Natural killer cell treated with Interleukin-12 subunit alpha and Interleukin-12 subunit beta and Interleukin-15 and Interleukin-18, amount 100 ng/mL, for 72 hours (primary cell): Measurements from ENCODE around the gene NUP160. TPM values are rescaled to one million over a fixed set of nuclear protein-coding genes. Genes with fewer than 3 reads are reported as not detected.
"Not testable (repeated sequence)": the region's sequence is repeated elsewhere in the genome, so short reads cannot be mapped to it uniquely, and the experiment has no call there.

Experiments
- ATAC-seq, 2 donors: fragments of 150-1000 bp; cut with Tn5 transposase in 1 of 2; sonication (Bioruptor Pico), chemical (Tn5 transposase) in 1 of 2; 2 replicates each; pipeline ENCODE4 v1.10.0; 2021
- DNase-seq: peaks from one replicate; pipeline ENCODE4 v3.0.0; 2022; ENCODE audit warnings: low spot score
- H3K27ac Mint-ChIP-seq, 2 donors: 1 replicate in 1 of 2; 2 replicates in 1 of 2; pipeline ENCODE4 v1.8.0; 2022; ENCODE audit warnings: mixed read lengths in 2 of 2, mild to moderate bottlenecking in 1 of 2, moderate library complexity in 1 of 2
- H3K27me3 Mint-ChIP-seq, 2 donors: 1 replicate in 1 of 2; 2 replicates in 1 of 2; pipeline ENCODE4 v1.8.0; 2022; ENCODE audit warnings: mixed read lengths in 2 of 2
- H3K36me3 Mint-ChIP-seq: one replicate; pipeline ENCODE4 v1.8.0; 2022; ENCODE audit warnings: mixed read lengths
- H3K4me1 Mint-ChIP-seq, 2 donors: 1 replicate in 1 of 2; 2 replicates in 1 of 2; pipeline ENCODE4 v1.8.0; 2022; ENCODE audit warnings: low read depth in 2 of 2, mixed read lengths in 2 of 2, mild to moderate bottlenecking in 1 of 2
- H3K4me3 Mint-ChIP-seq: one replicate; pipeline ENCODE4 v1.8.0; 2022; ENCODE audit warnings: mixed read lengths
- H3K9me3 Mint-ChIP-seq: 2 replicates; pipeline ENCODE4 v1.8.0; 2022; ENCODE audit warnings: mixed read lengths
- total RNA-seq, 2 donors: library from RNA; stranded (reverse); gene quantifications; one replicate each; pipeline ENCODE4 v1.2.3, GENCODE V29; 2022

NUP160 gene, protein sequence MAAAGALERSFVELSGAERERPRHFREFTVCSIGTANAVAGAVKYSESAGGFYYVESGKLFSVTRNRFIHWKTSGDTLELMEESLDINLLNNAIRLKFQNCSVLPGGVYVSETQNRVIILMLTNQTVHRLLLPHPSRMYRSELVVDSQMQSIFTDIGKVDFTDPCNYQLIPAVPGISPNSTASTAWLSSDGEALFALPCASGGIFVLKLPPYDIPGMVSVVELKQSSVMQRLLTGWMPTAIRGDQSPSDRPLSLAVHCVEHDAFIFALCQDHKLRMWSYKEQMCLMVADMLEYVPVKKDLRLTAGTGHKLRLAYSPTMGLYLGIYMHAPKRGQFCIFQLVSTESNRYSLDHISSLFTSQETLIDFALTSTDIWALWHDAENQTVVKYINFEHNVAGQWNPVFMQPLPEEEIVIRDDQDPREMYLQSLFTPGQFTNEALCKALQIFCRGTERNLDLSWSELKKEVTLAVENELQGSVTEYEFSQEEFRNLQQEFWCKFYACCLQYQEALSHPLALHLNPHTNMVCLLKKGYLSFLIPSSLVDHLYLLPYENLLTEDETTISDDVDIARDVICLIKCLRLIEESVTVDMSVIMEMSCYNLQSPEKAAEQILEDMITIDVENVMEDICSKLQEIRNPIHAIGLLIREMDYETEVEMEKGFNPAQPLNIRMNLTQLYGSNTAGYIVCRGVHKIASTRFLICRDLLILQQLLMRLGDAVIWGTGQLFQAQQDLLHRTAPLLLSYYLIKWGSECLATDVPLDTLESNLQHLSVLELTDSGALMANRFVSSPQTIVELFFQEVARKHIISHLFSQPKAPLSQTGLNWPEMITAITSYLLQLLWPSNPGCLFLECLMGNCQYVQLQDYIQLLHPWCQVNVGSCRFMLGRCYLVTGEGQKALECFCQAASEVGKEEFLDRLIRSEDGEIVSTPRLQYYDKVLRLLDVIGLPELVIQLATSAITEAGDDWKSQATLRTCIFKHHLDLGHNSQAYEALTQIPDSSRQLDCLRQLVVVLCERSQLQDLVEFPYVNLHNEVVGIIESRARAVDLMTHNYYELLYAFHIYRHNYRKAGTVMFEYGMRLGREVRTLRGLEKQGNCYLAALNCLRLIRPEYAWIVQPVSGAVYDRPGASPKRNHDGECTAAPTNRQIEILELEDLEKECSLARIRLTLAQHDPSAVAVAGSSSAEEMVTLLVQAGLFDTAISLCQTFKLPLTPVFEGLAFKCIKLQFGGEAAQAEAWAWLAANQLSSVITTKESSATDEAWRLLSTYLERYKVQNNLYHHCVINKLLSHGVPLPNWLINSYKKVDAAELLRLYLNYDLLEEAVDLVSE (N-terminal part only)
- total RNA-seq = 10 to 100 TPM; 48.0 to 78.0 TPM

DNA sequence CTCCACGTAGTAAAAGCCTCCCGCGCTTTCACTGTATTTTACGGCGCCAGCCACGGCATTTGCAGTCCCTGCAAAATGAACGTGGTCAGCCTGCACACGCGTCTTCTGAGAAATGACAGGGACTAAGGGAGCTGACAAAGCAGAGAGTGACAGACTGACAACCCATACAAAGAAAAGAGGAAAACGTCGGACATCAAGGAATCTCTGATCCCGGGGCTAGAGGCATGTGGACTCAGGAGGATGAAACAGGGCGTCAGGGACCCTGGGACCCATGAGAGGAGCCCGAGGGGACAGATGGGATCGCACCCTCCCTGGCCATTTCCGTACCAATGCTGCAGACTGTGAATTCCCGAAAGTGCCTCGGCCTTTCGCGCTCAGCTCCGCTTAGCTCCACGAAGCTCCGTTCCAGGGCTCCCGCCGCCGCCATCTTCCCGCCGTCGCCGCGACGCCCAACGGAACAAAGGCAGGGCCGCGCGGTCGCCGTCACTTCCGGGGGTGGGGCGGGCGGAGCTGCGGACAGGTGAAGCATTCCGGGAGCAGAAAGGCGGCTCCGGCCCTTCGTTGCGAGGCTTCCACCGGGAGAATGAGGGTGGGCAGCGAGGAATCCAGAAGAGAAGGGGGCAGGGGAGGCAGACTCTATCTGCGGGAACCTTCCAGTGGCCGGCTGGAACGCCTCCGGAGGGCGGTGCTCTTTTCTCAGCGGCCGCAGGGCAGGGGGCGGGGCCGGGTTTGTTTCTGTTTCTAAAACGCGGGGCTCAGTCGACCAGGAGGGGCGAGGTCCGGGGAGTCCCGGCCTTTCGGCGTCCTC is at the start of gene NUP160:
Gene NUP160 (minus strand): TSS at position 459 of the 808 bp plus-strand sequence. CDS start 32 bp downstream, at position 427.
- H3K27me3 Mint-ChIP-seq = no peaks in the 10 kb centered on the region
- peaks cover 9% of the 10 kb centered on the region for H3K36me3 Mint-ChIP-seq
- no peaks in the 10 kb centered on the region for H3K9me3 Mint-ChIP-seq
- H3K4me1 Mint-ChIP-seq = peaks cover 27 to 34% of the 10 kb centered on the region in 2 donors
- peak within 1 kb of the TSS; percentile 94 to 96 for H3K27ac Mint-ChIP-seq
- DNase-seq (peak; percentile 92), ATAC-seq (peak; percentile 94 to 95)
- peak within 1 kb of the TSS; percentile 93 for H3K4me3 Mint-ChIP-seq

DNA sequence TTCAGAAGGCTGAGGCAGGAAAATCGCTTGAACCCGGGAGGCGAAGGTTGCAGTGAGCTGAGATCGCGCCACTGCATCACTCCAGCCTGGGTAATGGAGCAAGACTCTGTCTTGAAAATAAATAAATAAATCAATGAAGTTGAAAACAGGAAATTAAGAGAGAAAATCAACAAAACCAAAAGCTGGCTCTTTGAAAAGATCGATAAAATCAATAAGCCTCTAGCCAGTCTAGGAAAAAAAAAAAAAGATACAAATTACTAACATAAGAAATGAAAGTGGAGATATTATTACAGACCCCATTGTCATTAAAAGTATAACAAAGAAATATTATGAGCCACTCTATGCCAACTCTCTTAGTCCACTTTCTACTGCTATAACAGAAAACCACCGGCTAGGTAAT is 48.0 kb upstream of the NUP160 start:
- no peak overlapping the region for H3K4me3 Mint-ChIP-seq
- ATAC-seq = no peak
- peaks cover 0 to 7% of the 10 kb centered on the region in 2 donors for H3K27me3 Mint-ChIP-seq

DNA sequence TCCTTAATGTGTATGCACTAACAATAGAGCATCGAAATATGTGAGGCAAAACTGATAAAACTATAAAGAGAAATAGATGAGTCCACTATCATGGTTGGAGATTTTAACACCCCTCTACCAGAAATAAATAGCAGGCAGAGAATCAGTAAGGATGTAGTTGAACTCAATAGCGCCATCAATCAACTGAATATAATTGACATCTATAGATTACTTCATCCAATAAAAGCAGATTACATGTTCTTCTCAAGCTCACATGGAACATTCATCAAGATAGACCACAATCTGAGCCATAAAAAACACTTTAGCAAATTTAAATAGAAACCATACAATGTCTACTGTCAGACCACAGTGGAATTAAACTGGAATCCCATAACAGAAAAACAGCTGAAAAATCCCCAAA is 46.9 kb upstream of the NUP160 start:
- Mint-ChIP-seq H3K9me3 (no peaks in the 10 kb centered on the region), H3K27ac (no peak overlapping the region), H3K4me3 (no peak overlapping the region), H3K4me1 (peaks cover 0 to 2% of the 10 kb centered on the region in 2 donors), H3K27me3 (peaks cover 0 to 9% of the 10 kb centered on the region in 2 donors), H3K36me3 (no peaks in the 10 kb centered on the region)
- ATAC-seq (no peak), DNase-seq (no peak)

More for the DNA sequence above, 48.0 kb upstream of the NUP160 start:
- H3K4me1 Mint-ChIP-seq = peaks cover 0 to 2% of the 10 kb centered on the region in 2 donors
- no peak overlapping the region for H3K27ac Mint-ChIP-seq
- no peaks in the 10 kb centered on the region for H3K36me3 Mint-ChIP-seq
- no peak for DNase-seq
- H3K9me3 Mint-ChIP-seq = no peaks in the 10 kb centered on the region

DNA sequence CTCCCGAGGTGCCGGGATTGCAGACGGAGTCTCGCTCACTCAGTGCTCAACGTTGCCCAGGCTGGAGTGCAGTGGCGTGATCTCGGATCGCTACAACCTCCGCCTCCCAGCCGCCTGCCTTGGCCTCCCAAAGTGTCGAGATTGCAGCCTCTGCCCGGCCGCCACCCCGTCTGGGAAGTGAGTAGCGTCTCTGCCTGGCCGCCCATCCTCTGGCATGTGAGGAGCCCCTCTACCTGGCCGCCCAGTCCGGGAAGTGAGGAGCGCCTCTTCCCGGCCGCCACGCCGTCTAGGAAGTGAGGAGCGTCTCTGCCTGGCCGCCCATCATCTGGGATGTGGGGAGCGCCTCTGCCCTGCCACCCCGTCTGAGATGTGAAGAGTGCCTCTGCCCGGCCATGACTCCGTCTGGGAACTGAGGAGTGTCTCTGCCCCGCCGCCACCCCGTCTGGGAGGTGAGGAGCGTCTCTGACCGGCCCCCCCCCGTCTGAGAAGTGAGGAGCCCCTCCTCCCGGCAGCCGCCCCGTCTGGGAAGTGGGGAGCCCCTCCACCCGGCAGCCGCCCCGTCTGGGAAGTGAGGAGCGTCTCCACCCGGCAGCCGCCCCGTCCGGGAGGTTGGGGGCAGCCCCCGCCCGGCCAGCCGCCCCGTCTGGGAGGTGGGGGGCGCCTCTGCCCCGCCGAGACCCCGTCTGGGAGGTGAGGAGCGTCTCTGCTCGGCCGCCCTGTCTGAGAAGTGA is 44.6 kb upstream of the NUP160 start:
- ATAC-seq, H3K9me3 Mint-ChIP-seq, H3K27ac Mint-ChIP-seq: not testable (repeated sequence)

DNA sequence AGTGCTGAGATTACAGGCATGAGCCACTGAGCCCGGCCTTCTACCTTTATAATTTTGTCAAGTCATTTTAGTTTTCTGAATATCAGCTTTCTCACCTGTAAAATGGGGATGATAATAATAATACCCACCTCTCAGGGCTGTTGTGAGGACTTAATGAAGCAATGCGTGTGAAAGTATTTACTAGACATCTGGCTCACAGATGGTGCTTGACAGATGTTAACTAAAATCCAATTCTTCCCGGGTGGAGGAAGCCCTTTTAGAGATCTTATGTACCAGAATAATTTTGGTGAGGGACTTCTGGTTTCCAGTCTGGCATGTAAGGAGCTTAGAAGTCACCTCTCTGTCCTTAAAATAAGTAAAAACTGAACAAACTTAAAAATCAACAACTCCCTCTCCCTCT is 43.7 kb upstream of the NUP160 start:
- H3K4me3 Mint-ChIP-seq = no peak overlapping the region
- no peak for ATAC-seq
- H3K27ac Mint-ChIP-seq = no peak overlapping the region
- DNase-seq = no peak
- H3K27me3 Mint-ChIP-seq = peaks cover 0 to 9% of the 10 kb centered on the region in 2 donors
- H3K9me3 Mint-ChIP-seq = no peaks in the 10 kb centered on the region
- H3K4me1 Mint-ChIP-seq = no peaks in the 10 kb centered on the region
- H3K36me3 Mint-ChIP-seq = no peaks in the 10 kb centered on the region

More for the DNA sequence above, 44.6 kb upstream of the NUP160 start:
- not testable (repeated sequence) for H3K27me3 Mint-ChIP-seq, H3K4me3 Mint-ChIP-seq, H3K36me3 Mint-ChIP-seq, H3K4me1 Mint-ChIP-seq, DNase-seq

DNA sequence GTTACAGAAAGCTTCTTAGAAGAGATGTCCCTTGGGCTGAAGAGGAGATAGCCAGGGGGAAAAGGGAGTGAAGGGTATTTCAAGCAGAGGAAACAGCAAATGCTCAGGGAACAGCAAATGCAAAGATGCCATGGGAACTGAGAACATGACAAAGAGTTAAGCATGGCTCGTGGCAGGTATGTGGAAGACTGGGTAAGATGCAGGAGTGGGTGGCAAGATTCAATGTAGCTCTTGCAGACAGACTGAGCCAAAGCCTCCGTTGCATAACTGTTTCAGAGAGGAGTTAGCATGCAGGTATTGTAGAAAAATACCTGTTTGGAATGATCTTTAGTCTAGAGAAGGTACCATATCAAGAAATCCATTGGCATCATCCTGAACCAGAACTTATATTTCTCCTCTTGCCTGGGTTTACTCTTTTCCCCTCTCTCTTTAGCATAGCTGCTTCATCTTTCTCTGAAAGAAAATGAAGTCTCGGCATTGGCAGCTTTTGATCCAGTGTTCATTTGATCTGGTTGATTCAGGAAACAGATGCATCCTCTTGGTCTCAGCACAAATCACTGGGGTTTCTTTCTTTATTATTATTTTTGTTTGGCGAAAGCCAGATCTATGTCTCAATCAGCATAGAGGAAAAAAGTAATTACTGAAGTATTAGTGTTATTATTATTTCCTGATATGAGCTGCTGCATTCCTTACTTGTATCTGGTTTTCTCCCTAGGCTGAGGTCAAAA is 41.7 kb upstream of the NUP160 start:
- no peak overlapping the region for H3K4me3 Mint-ChIP-seq

DNA sequence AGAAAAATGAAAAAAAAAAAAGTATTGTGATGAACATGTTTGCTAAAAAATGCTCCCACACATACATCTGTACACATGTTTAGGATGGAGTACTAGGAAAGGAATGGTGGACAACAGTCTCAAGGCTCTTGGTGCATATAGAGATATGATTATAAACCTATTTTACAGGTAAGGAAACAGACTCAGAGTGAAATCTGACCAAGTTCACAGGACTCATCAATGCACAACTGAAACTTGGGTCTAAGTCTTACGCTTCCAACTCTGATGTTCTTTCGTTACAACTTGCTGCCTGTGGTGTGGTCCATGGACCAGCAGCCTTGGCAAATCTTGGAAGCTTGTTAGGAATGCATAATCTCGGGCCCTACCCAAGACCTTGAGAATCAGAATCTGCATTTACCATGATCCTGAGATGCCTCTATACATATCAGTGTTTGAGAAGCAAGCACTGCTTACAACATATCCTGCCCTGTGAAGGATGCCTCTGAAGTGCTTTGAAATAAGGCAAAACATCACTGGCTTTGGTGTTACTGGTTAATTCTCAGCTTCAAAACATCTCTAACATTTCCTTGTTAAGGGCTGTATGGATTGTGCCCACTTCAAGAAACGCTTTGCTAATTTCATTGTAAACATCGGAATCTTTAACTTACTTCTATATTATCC is 39.9 kb upstream of the NUP160 start:
- Mint-ChIP-seq H3K4me3 (no peak overlapping the region), H3K9me3 (no peaks in the 10 kb centered on the region), H3K27ac (no peak overlapping the region), H3K4me1 (no peaks in the 10 kb centered on the region), H3K36me3 (no peaks in the 10 kb centered on the region), H3K27me3 (peaks cover 0 to 2% of the 10 kb centered on the region in 2 donors)
- DNase-seq (no peak), ATAC-seq (no peak)

More for the DNA sequence above, 41.7 kb upstream of the NUP160 start:
- peaks cover 0 to 9% of the 10 kb centered on the region in 2 donors for H3K27me3 Mint-ChIP-seq
- no peaks in the 10 kb centered on the region for H3K36me3 Mint-ChIP-seq
- ATAC-seq (no peak), DNase-seq (no peak)
- H3K9me3 Mint-ChIP-seq = no peaks in the 10 kb centered on the region
- H3K4me1 Mint-ChIP-seq = no peaks in the 10 kb centered on the region
- H3K27ac Mint-ChIP-seq = no peak overlapping the region

DNA sequence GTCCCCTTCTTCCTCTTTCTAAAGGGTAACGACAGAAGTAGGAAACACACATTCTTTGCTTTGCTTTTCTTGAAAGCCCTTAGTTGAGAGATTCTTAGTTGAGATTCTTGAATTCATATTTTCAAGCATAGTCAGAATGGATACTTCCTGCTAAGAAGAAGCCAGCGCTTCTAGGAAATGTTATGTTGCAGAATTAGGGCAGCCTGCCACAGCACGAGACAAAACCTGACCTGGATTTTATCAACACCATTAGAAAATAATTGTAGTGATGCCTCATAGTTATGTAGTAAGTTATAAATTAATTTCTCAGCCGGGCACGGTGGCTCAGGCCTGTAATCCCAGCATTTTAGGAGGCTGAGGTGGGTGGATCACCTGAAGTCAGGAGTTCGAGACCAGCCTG is 37.9 kb upstream of the NUP160 start:
- H3K27ac Mint-ChIP-seq = peak overlapping the region; percentile 28 to 53
- no peaks in the 10 kb centered on the region for H3K36me3 Mint-ChIP-seq
- H3K4me1 Mint-ChIP-seq = no peaks in the 10 kb centered on the region
- no peaks in the 10 kb centered on the region for H3K9me3 Mint-ChIP-seq
- DNase-seq = no peak
- H3K27me3 Mint-ChIP-seq = peaks cover 0 to 2% of the 10 kb centered on the region in 2 donors
- ATAC-seq = peak in 1 of 2 donors; percentile 38
- peak overlapping the region; percentile 50 for H3K4me3 Mint-ChIP-seq

DNA sequence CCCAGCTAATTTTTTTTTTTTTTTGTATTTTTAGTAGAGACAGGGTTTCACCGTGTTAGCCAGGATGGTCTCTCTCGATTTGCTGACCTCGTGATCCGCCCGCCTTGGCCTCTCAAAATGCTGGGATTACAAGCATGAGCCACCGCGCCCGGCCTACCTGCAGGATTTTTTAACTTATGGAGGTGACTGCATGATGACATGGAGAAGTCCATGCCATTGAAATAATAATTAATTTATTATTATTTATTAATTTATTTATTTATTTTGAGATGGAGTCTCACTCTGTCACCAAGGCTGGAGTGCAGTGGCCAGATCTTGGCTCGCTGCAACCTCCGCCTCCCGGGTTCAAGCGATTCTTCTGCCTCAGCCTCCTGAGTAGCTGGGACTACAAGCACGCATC is 34.3 kb upstream of the NUP160 start:
- ATAC-seq, H3K4me1 Mint-ChIP-seq, H3K36me3 Mint-ChIP-seq, H3K27ac Mint-ChIP-seq, DNase-seq, H3K4me3 Mint-ChIP-seq, H3K9me3 Mint-ChIP-seq: not testable (repeated sequence)
- peaks cover 10 to 17% of the 10 kb centered on the region in 2 donors for H3K27me3 Mint-ChIP-seq

DNA sequence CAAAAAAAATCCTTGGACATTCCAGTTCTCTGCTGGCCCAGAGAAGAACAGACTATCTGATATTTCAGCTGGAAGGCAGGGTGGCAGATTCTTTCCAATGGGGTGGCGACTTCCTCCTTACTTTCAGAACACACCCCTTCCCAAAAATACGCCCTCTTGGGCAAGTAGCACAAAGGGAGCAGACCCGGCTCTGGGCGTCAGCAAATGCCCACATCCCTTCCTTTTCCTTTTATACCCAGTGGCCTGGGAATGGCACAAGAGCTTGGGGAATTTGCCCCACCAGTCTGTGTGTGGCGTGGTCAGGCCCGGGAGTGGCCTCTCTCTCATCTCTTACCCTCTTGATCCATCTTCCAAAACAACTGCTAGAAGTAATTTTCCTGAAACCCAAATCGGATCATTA is 33.0 kb upstream of the NUP160 start:
- Mint-ChIP-seq H3K4me1 (no peaks in the 10 kb centered on the region), H3K4me3 (no peak overlapping the region), H3K27ac (no peak overlapping the region), H3K9me3 (peaks cover 7% of the 10 kb centered on the region), H3K27me3 (peaks cover 14 to 21% of the 10 kb centered on the region in 2 donors), H3K36me3 (peaks cover 6% of the 10 kb centered on the region)
- no peak for DNase-seq
- ATAC-seq = no peak
